ENCODE results near the gene TOR1AIP1. TPM values are rescaled to one million over a fixed set of nuclear protein-coding genes. Genes with fewer than 3 reads are reported as not detected.

Gene TOR1AIP1
- total RNA-seq, 1 experiment from 2014 or later = 34.2 TPM

GRCh38 chr1:179968994-179969919 is 87.2 kb downstream of the TOR1AIP1 start:
- Histone ChIP-seq H3K4me3 (ENCODE audit: insufficient read depth, low read depth, low read length) (no peak overlapping the region), H3K27me3 (ENCODE audit: control insufficient read depth, insufficient read depth, low read length) (no peaks in the 10 kb centered on the region), H3K36me3 (replicated peaks; ENCODE audit: control insufficient read depth, insufficient read depth, low read length) (no peaks in the 10 kb centered on the region)
- no peak for DNase-seq

Other genes starting within 250 kb of the TOR1AIP1 start
- gene FAM163A, start 139.0 kb upstream of the TOR1AIP1 start, total RNA-seq (2014; rRNA removed; shearing (Covaris generic)) = 0.10 and 0.11 TPM in 2 replicates
- gene TOR1AIP2, start 4.5 kb upstream of the TOR1AIP1 start, total RNA-seq (2014; rRNA removed; shearing (Covaris generic)) = 60.7 and 69.2 TPM in 2 replicates
- 22.2 and 41.0 TPM in 2 replicates for gene CEP350, start 72.5 kb downstream of the TOR1AIP1 start, total RNA-seq (2014; rRNA removed; shearing (Covaris generic))

All from H7 (cell line).